NCI-H187 treated with DMSO at 0.1 percent for 48 hours (cell line): Measurements from ENCODE around the gene KRT2.
"Not testable (repeated sequence)": the region's sequence is repeated elsewhere in the genome, so short reads cannot be mapped to it uniquely, and the experiment has no call there.

Experiments
- DNase-seq: peaks from one replicate; lab custom pipeline; 2025; lab: John Stamatoyannopoulos, UW

Gene KRT2

DNA sequence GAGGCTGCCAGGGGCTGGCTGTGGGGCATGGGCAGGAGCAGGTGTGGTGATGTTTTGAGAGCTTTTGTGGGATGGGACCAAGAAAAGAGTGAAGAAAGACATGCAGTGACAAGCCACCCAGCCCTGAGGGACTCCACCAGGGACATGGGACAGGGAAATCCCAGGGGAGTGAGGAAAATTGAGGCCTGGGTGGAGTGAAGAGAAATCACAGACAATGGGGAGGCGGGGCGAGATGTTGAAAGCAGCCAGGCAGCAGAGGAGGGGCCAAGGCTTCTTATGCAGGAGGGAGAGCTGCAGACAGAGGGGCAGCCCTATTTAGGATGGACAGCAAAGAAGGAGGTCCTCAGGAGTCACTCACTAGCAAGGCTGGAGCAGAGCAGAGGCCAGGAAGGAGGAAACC, 32.4 kb upstream of the KRT2 start:
- no peak for DNase-seq

DNA sequence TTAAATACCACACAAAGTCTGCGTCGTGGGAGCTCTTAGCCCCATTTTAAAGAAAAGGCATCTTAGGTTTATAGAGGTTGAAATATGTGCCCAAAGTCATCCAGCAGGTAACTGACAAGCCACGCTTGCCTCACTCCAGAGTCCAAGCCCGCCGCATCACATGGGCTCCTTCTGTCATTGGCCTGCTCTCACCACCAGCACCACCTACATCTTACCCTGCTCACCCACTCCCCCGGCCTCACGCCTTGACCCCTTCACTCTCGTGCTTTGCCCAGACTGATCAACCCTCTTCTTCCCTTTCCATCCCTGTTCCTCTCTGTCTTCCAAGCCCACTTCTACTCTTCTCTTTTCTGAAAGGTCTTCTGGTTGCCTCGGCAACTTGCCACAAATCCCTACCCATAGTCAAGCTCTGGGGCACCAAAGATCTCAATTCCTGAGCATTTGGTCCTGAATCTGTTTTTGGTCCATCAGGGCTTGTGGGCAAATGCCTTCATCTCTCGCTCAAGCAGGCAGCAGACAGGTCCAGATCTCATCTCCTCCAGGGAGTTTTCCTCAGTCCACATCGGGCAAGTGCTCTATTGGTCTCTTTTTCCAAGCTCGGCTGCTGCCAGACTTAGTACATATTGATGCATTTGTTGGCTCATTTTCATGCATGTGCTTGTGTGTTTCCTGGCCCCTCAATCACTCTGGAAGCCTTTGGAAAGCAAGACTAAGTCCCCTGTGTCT, 31.7 kb upstream of the KRT2 start:
- no peak for DNase-seq

DNA sequence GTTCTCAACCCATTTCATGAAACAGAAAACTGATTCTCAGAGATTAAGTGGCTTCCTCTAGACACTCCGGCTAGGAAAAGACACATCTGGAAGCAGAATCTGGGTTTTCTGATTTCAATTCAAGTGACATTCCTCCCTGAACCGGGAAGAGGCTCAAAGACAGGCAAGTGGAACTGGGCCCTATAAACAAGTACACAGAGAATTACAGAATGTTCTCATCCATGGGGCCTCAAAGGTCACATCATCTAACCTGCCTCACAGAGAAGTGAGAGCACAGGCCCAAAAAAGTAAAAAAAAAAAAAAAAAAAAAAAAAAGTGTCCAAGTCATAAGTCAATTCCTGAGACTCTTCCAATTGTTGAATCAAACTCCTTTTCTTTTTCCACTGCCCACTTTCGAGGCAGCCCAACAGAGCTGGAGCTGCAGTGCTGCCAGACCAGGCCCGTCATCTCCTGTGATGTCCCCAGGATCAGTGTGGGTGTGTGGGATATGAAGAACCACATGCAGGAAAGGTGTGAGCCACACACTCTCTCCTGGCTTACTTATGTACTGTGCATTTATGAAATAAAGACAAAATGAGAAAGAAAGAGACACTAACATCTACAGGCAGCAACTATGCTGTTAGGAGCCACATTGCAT, 31.0 kb upstream of the KRT2 start:
- DNase-seq = no peak

DNA sequence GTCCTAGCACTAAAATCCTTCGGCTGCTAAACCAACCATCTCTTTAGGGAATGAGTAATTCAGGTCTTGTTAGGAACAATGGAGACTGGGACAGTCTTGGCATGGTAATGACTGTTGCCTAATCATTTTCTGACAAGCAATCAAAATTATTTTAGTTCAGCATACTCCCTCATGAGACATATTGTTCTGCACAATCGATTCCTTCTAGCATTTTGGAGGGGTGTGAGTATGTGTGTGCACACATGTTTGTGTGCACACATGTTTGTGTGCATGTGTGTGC, 30.3 kb upstream of the KRT2 start:
- DNase-seq = no peak

DNA sequence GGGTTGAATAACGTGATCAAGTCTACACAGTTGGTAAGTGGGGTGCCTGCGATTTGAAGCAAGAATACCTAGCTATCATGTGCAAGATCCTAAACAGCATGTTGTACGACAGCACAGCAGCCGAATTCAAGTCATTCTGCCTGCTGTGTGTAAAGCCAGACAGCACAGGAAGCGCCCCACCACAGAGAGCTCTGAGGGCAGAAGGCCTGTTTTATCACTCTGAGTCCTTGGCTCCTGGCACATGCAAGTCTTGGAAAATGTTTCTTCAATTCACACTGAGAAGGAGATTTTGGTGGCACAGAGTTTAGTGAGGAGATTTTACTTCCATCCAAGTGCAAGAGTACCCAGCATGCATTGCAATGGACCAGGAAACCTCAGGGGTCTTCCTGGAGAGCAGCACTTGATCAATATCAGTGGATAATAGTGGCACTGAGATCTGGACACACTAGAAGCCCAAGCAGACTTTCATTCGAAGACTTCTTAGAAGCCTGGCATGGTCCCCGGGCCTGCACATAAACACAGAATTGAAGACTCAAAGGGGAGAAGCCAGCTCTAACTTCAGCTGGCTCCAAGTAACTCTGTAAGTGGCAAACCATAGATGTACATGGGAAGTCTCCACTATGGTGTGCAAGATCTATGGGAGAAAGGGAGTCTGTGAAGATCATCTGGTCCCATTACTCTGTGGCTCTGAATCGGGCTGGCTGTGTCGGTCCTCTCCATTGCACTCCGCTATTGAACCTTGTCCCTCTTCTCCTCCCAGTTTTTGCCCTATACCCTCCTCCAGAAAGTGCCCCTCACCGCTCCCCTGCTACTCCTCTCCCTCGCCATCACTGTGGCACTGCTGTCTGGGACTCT, 29.7 kb upstream of the KRT2 start:
- no peak for DNase-seq

DNA sequence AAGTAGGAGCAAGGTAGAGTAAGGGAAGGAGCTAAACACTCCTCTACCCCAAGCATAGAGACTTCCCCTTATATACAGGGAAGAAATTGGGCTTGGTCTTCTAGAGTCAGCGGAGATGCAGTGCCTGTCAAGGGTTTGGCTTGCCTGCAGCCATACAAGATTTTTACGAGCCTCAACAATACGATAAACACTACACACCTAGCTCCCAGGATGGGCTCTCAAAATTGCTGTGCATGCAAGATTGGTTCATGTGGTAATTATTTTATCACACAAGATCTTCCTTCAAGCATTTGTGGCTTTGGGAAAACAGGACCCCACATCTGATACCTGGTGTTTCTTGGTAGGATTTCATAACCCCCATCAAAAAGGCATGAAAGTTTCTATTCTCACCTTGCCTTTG, 28.4 kb upstream of the KRT2 start, which contains the start of gene KRT1:
KRT1 (minus strand) TSS at position 45 of the 400 bp plus-strand sequence. CDS start 59 bp downstream, outside the sequence.
- no peak for DNase-seq

DNA sequence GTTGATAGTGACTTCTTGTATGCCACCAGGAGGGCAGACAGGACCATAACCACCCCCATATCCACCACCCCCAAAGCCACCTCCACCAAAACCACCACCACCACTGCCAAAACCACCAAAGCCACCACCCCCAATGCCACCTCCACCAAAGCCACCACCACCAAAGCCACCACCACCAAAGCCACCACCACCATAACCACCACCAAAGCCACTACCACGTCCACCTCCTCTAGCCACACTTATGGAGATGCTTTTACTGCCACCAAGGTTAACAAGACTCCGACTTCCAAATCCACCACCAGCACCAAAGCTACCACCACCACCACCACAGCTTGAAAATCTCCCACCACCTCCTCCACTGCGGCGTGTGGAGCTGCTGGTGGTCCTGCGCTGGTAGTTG, 27.9 kb upstream of the KRT2 start:
- no peak for DNase-seq

DNA sequence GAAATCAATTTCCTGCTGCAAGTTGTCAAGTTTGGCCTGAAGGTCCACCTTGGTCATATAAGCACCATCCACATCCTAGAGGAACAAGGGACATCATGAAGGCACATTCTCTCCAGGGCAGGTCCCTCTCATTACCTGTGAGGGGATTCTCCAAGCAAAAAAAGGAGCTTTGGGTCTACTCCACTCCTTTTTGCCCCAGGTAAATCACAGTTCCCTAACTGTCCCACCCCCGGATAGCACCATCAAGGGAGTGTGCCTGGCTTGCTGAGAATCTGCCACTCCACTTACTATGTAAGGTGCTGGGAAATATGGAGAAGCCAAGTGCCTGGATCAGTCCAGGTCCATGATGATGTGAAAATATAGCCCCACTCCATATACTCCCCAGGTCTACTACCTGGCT, 25.7 kb upstream of the KRT2 start:
- DNase-seq = no peak

DNA sequence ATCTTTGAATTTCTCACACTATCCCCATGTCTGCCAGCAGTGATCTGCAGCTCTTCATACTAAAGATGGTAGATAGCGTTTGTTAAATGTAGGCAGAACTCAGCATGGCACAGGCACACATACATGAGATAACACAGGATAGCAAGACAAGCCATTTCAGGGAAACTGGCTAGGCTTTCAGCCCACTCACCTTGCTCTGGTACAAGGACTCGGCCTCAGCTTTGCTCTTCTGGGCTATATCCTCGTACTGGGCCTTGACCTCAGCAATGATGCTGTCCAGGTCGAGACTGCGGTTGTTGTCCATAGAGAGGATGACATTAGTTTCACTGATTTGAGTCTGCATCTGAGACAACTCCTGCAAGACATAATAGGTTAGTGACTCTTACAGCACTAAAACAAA, 25.1 kb upstream of the KRT2 start:
- no peak for DNase-seq

DNA sequence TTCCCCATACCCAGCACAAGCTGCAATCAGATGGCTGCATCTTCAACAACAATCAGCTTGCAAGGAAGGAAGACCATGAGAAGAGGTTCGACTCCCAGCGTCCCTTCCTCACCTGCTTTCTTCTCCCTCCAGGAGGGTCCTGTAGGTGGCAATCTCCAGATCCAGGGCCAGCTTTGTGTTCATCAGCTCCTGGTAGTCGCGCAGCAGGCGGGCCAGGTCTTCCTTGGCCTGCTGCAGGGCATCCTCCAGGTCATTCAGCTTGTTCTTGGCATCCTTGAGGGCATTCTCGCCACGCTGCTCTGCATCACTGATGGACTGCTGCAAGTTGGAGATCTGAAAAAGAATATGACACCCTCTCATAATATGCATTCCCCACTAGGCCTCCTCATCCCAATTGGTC, 24.2 kb upstream of the KRT2 start:
- no peak for DNase-seq

DNA sequence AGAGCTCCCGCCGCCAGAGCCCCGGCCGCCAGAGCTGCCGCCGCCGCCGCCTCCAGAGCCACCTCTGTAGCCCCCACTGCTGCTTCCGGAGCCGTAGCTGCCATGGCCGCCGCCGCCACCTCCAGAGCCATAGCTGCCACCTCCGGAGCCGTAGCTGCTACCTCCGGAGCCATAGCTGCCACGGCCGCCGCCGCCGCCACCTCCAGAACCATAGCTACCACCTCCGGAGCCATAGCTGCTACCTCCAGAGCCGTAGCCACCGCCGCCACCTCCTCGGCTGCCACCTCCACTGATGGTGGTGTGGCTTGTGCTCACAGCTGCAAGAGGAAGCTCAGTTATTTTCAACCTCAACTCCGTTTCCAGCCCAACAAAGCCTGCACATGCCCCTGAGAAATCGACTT, 23.3 kb upstream of the KRT2 start:
- DNase-seq = no peak

DNA sequence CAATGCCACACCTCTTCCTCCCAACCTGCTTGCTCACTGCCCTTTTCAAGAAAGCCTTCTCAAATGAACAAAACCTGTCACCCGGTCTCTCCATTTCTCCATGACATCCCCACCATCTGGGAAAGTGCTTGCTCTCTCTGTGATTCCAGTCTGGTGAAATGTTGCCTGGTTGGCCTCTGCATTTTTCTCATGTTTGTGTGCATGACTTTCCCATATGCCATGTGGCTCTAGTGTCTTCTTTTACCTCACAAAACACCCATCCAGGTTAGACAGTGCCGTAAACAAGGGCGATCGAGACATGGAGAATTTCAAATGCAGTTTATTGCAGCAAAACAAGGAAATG, 22.4 kb upstream of the KRT2 start:
- no peak for DNase-seq

DNA sequence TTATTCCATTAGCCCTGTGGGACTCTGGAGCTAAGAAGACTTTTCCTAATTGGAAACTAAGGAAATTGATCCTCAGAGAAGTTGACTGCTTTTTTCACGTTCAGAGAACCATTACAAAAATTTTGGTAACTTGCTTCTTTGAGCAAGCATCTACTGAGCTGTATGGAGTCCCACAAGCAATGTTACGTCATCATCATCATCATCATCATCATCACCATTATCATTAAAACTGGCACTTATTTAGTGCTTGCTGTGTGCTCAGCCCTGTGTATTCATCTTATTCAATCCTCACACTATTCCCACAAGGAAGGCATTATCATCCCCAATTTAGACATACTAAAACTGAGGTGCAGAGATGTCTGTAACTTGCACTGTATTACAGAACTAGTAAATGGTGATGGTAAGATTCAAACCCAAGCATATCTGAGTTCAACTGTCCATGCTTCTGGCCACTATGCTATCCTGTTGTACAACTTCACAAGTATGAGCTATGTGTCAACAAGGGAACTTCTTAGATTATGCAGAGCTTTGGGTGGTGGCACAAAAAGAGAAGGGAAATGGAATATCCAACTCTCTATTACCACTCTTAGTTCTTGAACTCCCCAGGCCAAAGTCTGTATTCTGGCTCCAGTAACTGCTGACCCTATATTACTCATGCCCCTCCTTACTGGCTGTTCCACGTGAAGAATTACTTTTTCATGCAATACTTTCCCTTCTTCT, 21.9 kb upstream of the KRT2 start:
- no peak for DNase-seq

DNA sequence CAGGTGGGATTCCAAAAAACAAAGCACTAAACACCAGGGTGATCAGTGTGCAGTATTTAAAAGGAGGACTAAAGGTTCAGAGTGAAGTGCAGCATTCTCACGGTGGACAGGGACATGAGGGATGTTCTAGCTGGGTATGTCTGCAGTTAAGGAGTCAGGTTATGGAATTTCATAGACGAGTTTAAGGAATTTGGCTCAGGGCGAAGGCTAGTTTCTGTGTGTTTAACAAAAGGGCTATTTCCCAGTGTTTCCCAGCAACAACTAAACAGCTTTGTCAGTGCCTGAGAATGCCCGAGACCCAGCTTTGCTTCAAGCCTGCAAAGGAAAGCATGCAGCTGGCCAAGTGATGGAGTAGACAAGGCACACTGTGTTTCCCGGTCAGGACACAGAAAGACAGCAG, 21.2 kb upstream of the KRT2 start:
- no peak for DNase-seq

DNA sequence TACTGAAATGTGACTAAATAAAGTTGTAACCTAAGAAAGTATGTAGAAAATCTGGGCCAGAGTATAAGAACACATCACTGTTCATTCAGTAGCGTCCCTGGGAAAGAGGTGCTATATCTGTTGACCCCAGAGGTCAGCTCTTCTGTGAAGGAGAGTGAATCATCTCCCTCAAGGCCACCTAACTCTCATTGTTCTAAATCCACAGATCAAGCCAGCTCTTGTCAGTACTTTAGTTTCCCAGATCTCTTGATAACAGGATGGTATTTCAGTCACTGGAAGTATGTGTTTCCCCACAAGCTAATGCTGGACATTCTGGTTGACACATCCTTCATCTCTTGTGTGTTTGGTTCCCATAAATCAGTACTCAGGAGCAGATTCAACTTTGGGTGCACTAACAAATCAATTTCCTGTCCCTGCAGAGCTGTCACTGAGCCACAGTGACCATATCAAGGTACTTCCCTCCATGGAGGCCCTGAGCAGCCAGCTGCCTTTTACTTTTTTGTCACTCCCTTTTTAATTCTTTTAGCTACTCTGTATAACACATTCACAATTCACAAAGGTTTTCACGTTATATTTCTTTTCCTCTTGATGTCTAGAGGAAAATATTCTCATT, 20.4 kb upstream of the KRT2 start:
- DNase-seq = no peak

DNA sequence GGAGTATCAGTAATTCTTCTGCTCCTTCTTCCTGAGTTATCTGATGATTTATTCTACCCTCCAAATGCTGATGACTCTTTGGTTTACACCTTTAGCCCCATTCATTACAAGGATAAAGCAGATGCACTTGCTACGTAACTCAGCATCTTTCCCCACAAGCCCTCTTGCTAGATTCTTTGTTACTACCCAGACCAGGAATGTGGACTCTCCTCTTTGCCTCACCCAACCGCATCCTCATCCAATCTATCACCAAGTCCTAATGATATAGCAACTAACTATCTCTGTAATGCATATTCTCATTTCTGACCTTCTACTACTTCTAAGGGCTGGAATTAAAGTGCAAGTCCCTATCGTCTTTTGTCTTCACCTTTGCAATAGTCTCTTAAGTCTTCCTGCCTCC, 18.9 kb upstream of the KRT2 start:
- DNase-seq = no peak

DNA sequence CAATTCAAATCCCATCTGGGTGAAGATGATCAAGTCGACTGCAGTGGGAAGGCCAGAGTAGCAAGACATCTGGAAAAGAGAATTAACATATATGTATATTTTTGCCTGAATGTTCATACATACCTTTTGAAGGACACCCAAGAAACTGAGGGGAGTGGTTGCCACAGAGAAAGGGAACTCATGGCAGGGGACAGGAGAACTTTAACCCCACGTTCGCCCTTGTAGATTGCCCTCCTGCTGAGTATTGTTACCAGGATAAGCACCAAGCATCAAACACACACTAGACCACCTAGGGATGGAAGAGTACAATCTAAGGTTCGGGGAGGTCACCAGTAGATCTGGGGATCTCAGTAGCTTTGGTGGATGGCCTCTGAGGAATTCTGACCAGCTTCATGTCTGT, 18.5 kb upstream of the KRT2 start:
- no peak for DNase-seq

DNA sequence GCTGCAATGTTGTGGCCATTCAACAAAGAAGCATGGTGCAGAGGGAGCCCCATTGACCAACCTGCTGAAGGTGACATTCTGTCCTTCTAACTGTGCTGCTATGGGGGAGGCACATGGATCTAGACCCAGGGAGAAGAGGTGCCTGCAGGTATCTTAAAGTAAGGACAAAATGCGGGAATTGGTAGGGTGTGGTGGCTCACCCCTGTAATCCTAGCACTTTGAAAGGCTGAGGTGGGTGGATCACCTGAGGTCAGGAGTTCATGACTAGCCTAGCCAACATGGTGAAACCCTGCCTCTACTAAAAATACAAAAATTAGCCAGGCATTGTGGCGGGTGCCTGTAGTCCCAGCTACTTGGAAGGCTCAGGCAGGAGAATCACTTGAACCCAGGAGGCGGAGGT, 17.9 kb upstream of the KRT2 start:
- not testable (repeated sequence) for DNase-seq

DNA sequence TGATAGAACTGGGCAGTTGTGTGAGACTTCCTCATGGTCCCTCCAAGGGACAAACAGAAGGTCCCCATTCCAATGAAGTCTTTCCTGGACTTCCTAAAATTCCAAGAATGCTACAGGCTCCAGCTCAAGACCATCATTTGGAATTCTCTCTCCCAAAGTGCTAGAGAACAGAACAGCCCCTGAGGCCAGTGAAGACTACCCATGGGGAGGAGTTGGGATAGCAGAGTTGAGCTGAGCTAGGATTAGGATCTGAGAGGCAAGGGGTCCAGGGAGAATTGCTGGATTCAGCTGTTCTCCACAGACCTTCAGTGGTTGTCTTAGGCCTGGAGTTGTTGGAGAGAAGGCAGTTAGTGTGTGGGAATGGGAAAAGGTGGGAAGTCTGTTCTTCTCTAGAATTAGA, 17.4 kb upstream of the KRT2 start:
- DNase-seq = no peak

DNA sequence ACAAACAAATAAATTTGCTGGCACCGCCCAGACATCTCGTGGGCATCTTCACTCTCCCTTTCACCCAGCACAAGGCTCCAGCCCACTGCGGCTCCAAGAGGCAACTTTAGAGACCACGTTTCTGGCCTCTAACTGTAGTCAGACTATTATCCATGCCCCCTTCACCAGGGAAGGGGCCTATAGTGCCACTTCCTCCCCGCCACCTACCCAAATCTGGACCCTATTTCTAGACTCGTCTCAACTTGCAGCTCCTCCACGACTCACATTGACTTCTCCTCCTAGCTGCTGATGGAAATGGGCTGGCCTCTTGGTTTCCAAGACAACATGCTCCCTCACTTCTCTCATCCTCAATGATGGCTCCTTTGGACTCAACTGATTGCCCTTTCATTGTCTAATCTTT, 15.9 kb upstream of the KRT2 start:
- DNase-seq = no peak

DNA sequence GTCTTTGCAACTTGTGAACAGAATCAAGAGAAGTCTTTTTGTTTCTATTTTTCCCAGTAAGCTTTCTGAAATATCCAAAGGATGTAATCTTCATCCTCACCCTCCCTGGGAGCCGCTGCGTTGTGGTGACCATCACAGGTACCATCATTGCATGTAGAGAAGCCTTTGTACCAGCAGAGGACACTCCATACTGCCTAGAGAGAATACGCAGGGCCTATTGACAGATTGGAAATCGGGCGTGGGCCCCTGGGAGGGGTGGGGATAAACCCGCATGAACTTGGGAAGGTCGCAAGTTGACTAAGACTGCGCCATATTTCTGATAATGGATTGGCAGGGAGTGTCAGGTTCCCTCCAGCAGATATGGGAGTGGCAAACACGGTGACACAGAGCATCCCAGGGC, 15.5 kb upstream of the KRT2 start:
- no peak for DNase-seq

DNA sequence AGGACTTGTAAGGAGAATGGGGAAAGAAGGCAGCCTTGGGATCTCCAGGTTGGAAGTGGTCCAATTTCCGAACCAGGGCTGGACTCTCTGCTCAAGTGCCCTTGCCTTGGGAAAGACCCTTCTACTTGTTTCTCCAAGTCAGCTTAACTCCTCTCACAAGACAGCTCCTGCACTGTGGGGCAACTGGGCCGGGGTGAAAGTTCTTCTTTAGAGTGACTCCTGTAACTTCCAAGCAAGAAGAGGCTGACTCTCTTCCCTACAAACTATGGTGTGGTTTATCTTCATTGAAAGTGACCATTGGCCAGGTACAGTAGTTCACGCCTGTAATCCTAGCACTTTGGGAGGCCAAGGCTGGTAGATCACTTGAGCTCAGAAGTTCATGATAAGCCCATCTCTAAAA, 14.5 kb upstream of the KRT2 start:
- no peak for DNase-seq
